ENCODE data around the gene CCDC138.

The CCDC138 gene

DNA sequence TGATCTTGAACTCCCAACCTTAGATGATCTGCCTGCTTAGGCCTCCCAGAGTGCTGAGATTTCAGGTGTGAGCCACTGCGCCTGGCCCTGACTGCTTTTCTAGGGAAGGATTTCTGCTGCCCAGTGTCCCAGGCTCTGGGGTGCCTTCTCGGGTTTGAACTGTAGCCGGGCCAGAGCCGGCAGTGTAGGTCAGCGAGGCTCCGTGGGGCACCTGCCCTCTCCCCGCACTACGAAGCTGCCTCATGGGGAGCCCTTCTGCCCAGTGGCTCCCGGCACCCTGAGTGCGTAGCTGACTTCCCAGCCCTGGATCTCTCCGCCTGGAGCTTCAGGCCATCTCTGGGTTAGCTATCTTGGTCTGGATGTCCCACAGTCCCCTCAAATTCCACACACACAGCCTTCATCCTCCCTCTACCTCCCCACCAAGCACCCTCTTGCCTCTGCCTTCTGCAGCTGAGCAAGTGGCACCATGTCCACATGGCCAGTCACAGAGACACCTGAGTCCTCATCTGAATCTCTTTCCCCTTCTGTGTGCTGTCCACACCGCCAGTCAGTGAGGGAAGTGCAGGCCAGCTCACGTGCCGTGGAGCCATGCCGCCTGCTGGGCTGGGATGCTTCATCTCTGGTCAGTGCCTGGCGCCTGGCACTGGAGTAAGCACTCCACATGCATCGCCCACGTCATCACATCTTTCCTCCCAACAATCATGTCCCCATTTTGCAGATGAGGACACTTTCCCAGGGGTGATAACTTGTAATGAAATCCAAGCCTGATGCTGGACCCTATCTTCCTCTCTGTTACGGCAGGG lies 133.2 kb downstream of the CCDC138 start:
- no peak for DNase-seq (ENCODE audit: low read depth)

DNA sequence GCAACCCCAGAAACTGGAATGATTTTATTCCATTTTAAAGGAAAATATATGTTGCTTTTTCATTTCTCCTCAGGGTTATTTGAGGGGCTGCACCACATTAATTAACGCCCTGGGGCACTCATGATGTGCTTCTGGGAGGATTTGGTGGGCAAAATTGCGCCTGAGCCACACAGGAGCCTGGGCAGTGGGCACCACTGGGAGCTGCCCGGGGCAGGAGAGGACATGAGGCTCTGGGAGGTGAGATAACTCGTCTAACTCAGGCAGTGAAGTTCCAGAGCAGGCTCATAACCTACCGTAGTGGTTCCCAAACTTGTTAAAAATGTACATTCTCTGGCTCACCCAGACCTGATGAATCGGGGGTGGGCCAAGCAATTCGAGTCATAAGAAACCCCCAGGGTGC lies 134.1 kb downstream of the CCDC138 start:
- no peak for DNase-seq (ENCODE audit: low read depth)

DNA sequence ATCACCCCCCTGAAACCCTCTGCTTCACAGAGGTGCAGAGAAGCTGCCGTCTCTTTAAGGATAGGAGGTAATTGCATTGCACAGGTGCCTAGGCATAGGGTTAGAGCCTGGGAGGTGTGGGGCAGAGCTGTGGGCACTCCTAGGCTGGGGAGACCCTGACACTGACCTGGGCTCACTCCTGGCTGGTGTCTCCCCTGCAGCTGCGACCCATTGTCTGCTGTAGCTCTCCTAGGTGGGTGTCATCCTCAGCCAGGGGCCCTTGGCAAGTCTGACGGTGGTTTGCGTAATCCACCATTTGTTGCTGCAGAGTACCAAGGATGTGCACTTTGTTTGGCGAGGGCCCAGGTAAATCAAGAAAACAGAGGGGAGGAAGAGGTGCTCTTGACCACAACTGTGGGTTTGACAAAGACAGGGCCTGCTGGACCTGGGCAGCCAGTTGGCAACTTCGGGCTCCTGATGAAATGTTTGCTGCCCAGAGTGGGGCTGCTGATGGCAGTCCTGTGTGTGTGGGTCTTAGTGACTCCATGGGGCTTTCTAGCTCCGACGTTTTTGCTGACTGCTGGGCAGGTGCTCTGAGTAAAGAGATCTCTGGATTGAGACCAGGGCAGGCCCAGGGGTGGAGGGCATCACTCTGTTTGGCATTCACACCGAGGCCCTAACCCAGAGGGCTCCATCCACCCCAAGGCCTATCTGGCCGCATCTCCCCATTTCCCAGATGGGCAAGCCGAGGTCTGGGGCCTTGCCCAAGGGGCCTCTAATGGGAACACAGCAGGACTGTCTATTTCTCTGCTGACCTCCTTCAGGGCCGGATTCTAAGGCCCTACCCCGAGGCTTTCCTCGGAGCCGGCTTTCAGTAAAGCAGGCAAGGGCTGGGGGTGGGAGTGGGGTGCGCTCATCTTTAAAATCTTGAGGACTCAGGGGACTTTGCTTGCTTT lies 134.8 kb downstream of the CCDC138 start:
- DNase-seq (ENCODE audit: low read depth) = no peak

DNA sequence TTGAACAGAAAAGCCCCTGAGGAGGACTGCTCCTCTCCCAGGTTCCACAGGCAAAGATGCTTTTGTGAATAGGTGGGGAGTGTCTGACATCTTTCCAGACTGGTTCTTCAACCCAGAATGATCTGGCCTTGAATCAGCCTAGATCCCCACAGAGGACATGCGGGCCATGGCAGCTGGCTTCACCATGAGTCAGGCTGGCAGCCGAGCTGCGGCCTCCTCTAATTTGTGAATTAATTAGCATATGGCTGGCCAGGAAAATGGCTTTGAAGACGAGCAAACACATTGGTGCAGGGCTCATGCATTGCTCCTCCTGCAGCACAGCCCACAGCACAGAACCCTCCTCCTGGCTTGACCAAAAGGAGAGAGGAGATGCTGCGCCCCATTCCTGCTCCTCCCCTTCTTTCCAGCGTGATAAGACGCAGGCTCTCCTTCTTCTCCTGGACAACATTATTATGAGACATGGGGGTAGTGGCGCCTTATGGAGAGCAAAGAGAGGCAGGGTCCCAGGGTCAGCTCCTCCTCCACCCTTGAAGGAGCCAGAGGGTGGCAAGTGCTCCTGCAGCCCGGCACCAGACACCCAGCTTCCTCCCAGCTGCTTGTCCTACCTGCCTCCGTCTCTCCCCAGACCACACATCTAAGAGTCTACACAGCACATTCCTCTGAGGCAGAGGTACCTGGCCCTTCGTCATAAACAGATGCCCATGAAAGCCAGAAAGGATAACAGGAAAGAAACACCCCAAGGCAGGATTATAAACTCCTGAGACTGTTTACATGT lies 135.8 kb downstream of the CCDC138 start:
- peak; percentile 35 for DNase-seq (ENCODE audit: low read depth)

DNA sequence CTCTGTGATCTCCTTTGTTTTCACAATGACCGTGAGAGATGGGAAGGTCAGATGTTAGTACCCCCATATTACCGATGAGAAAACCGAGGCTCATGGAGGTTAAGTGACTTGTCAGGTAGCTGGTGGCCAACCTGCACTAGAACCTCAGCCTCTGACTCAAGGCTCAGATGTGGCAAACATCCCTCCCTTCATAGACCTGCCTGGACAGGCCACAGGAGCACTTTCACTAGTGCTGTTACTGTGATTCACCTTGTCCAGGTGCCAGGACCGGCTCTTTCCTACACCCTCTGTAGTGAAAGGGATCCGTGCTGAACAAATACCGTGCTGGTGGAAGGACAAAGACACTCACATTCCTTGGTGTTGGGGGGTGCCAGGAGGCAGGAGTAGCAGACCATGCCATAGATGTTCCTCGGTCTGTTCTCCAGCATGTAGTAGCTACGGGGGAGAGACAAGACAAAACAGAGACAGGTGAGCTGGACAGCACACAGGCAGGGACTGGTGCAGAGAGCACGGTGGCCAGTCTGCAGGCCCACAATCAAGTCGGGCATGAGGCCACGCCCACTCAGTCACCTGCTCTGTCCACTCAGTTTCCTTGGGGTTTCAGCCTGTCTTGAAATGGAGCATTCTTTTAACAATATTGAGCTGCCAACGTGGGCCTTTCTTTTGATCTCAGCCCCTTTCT lies 136.6 kb downstream of the CCDC138 start:
- no peak for DNase-seq (ENCODE audit: low read depth)

DNA sequence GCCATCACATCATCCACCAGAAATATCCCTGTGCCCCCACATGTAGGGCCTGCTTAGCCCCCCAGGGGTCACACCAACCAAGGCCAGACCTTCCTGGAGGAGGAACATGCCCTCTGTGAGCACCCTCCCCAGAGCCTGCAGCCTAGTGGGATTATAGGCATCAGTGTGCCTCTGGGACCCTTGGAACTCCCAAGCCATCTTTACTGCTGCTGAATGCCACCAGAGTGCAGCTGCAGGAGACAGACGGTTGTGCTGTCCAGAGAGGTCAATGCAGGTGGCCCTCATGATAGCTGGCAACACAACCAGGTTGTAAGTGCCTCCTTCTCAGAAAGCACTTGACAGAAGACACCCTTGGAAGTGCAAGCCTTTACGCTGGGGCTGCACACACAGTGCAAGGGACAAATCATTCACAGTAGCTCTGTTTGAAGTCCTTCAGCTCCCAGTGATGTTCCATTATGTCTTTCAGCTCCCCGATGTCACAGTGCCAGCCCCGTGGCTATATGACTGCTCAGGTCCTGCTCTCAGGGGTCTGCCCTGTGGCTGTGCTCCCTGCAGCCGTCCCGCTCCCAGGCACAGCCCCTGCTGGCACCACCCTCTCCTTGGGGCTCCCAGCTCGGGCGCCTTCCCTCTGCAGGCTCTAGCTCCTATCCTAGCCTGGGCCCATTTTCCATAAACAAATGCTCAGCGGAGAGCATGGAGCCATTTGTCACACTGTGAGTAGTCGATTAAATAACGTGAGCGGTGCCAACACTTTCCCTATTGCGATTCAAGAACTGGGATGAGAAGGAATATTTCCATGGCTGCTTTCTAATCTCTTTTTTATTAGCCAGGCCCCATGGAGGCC lies 137.4 kb downstream of the CCDC138 start:
- no peak for DNase-seq (ENCODE audit: low read depth)

DNA sequence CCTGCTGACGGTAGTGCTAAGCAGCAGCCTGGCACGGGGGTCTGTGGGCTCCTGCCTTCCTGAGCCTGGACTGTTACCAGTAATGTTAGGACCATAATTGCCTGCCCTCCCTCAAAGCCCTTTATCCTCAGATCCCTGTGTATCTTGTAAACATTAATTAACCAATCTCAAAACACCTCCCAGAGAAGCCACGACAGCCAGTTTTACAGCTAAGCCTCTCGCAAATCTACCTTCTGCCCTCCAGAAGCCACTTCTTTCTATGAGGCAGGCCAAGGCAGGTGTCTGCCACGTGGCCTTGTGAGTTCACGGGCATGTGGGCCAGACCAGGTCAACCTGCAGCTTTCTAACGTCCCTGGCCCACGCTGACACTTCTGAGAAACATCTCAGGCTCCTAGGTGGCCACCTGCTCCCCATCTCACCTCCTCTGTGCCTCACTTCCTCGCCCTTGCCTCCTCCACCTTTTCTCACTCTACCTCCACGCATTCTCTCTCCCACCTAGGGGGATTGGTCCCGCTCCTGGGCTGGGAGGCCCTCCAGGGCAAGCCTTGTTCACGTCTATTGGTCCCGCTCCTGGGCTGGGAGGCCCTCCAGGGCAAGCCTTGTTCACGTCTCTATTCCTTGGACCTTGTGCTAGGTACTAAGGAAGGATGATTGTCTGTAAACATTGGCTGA lies 138.1 kb downstream of the CCDC138 start:
- no peak for DNase-seq (ENCODE audit: low read depth)

DNA sequence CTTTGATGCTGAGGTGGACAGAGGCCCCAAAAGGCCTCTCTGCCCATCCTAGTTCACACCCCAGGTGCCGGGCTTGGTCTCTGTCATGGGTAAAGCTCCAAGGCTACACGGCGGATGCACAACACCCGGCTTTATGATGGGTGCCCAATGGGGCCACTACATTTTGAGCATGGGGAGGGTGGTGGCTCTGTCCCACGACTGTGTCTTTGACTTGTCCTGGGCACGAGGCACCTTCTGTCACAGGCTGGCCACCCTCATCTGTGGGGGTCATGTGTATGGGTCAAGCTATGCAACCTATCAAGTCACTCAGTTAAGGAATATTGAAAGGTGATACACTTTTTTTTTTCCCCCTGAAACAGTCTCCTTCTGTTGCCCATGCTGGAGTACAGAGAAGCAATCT lies 138.7 kb downstream of the CCDC138 start:
- DNase-seq (ENCODE audit: low read depth) = no peak

DNA sequence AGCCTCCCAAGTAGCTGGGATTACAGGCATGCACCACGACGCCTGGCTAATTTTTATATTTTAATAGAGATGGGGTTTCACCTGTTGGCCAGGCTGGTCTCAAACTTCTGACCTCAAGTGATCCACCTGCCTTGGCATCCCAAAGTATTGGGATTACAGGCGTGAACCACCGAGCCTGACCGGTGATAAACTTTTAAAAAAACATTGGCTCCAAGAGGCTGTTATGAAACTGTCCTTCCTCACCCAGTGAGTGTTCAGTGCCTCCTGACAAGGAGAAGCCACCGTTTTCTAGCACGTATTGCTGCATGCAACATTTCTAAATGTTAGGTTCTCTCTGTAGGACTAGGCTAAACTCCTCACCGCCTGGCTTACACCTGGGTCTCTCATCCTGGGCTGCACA lies 139.2 kb downstream of the CCDC138 start:
- DNase-seq (ENCODE audit: low read depth) = no peak

Measured in amniotic epithelial cell (primary cell).